ENCODE measurements around the gene AMY2B.
"Not testable (repeated sequence)": the region's sequence is repeated elsewhere in the genome, so short reads cannot be mapped to it uniquely, and the experiment has no call there.

Gene AMY2B

GRCh38 chr1:103546496-103546895, 24.9 kb upstream of the AMY2B start:
- Histone ChIP-seq H3K14ac (ENCODE audit: low read length in 2 of 2) (no peak overlapping the region), H3K27ac (ENCODE audit: low read length, poor library complexity, severe bottlenecking) (no peak overlapping the region), H2BK120ac (ENCODE audit: low read depth, low read length) (no peak overlapping the region), H3K4me1 (ENCODE audit: control insufficient read depth, insufficient read depth, low read depth, low read length) (no peaks in the 10 kb centered on the region), H2BK5ac (ENCODE audit: low read depth, low read length, poor library complexity, severe bottlenecking) (no peak overlapping the region), H2AK5ac (ENCODE audit: low read length, severe bottlenecking) (no peak overlapping the region), H3K23ac (ENCODE audit: low read length in 2 of 2) (no peak overlapping the region), H3K36me3 (ENCODE audit: control insufficient read depth in 1 of 2, insufficient read depth in 2 of 2, low read depth in 1 of 2, low read length in 2 of 2) (peaks cover 12 to 90% of the 10 kb centered on the region in 2 experiments), H3K18ac (ENCODE audit: low read depth in 1 of 2, low read length in 2 of 2) (no peak overlapping the region), H3K27me3 (ENCODE audit: control insufficient read depth in 1 of 2, insufficient read depth in 1 of 2, low read length in 2 of 2) (no peaks in the 10 kb centered on the region), H3K9me3 (ENCODE audit: control insufficient read depth, low read length) (no peaks in the 10 kb centered on the region), H4K8ac (ENCODE audit: low read length) (no peak overlapping the region), H2BK12ac (ENCODE audit: low read length in 2 of 2) (no peak overlapping the region), H3K79me1 (replicated peaks; ENCODE audit: low read length, poor library complexity, severe bottlenecking) (peaks cover 3% of the 10 kb centered on the region), H3K4ac (ENCODE audit: low read depth in 1 of 2, low read length in 2 of 2) (no peak overlapping the region), H3K4me3 (ENCODE audit: insufficient read depth in 1 of 2, low read depth in 1 of 2, low read length in 2 of 2) (no peak overlapping the region), H2BK15ac (ENCODE audit: low read depth, poor library complexity, severe bottlenecking) (no peak overlapping the region), H2AFZ (ENCODE audit: low read depth, low read length) (no peak overlapping the region), H3K9ac (ENCODE audit: low read length) (no peak overlapping the region), H3K4me2 (ENCODE audit: low read length, poor library complexity, severe bottlenecking) (no peak overlapping the region), H4K91ac (ENCODE audit: low read length) (no peak overlapping the region)
- no peak for DNase-seq
- 100% methylated on average over 1 of the region's 1 CpG for WGBS

GRCh38 chr1:103547840-103548239, 23.5 kb upstream of the AMY2B start:
- DNase-seq = no peak
- no peak overlapping the region for H3K14ac ChIP-seq (ENCODE audit: low read length in 2 of 2)
- no peak overlapping the region for H3K4me3 ChIP-seq (ENCODE audit: insufficient read depth in 1 of 2, low read depth in 1 of 2, low read length in 2 of 2)
- H3K23ac ChIP-seq (ENCODE audit: low read length in 2 of 2) = no peak overlapping the region
- no peak overlapping the region for H2BK12ac ChIP-seq (ENCODE audit: low read length in 2 of 2)
- H2BK15ac ChIP-seq (ENCODE audit: low read depth, poor library complexity, severe bottlenecking) = no peak overlapping the region
- H2AFZ ChIP-seq (ENCODE audit: low read depth, low read length) = no peak overlapping the region
- H4K91ac ChIP-seq (ENCODE audit: low read length) = no peak overlapping the region
- no peaks in the 10 kb centered on the region for H3K4me1 ChIP-seq (ENCODE audit: control insufficient read depth, insufficient read depth, low read depth, low read length)
- peaks cover 3% of the 10 kb centered on the region for H3K79me1 ChIP-seq (replicated peaks; ENCODE audit: low read length, poor library complexity, severe bottlenecking)
- H3K4me2 ChIP-seq (ENCODE audit: low read length, poor library complexity, severe bottlenecking) = no peak overlapping the region
- H3K4ac ChIP-seq (ENCODE audit: low read depth in 1 of 2, low read length in 2 of 2) = no peak overlapping the region
- H2BK120ac ChIP-seq (ENCODE audit: low read depth, low read length) = no peak overlapping the region
- H3K27ac ChIP-seq (ENCODE audit: low read length, poor library complexity, severe bottlenecking) = no peak overlapping the region
- 99% methylated on average over 3 of the region's 3 CpGs for WGBS
- peaks cover 15 to 90% of the 10 kb centered on the region in 2 experiments for H3K36me3 ChIP-seq (ENCODE audit: control insufficient read depth in 1 of 2, insufficient read depth in 2 of 2, low read depth in 1 of 2, low read length in 2 of 2)
- H2AK5ac ChIP-seq (ENCODE audit: low read length, severe bottlenecking) = no peak overlapping the region
- H3K18ac ChIP-seq (ENCODE audit: low read depth in 1 of 2, low read length in 2 of 2) = no peak overlapping the region
- H4K8ac ChIP-seq (ENCODE audit: low read length) = no peak overlapping the region
- H3K9ac ChIP-seq (ENCODE audit: low read length) = no peak overlapping the region
- no peak overlapping the region for H2BK5ac ChIP-seq (ENCODE audit: low read depth, low read length, poor library complexity, severe bottlenecking)
- H3K9me3 ChIP-seq (ENCODE audit: control insufficient read depth, low read length) = no peaks in the 10 kb centered on the region
- H3K27me3 ChIP-seq (ENCODE audit: control insufficient read depth in 1 of 2, insufficient read depth in 1 of 2, low read length in 2 of 2) = no peaks in the 10 kb centered on the region

GRCh38 chr1:103560427-103560826, 11.0 kb upstream of the AMY2B start:
- Histone ChIP-seq H3K23ac (ENCODE audit: low read length in 2 of 2) (no peak overlapping the region), H2BK15ac (ENCODE audit: low read depth, poor library complexity, severe bottlenecking) (no peak overlapping the region), H3K4me3 (ENCODE audit: insufficient read depth in 1 of 2, low read depth in 1 of 2, low read length in 2 of 2) (no peak overlapping the region), H3K27ac (ENCODE audit: low read length, poor library complexity, severe bottlenecking) (no peak overlapping the region), H3K4me1 (ENCODE audit: control insufficient read depth, insufficient read depth, low read depth, low read length) (no peaks in the 10 kb centered on the region), H2BK120ac (ENCODE audit: low read depth, low read length) (no peak overlapping the region), H3K9me3 (ENCODE audit: control insufficient read depth, low read length) (no peaks in the 10 kb centered on the region), H3K4ac (ENCODE audit: low read depth in 1 of 2, low read length in 2 of 2) (no peak overlapping the region), H3K36me3 (ENCODE audit: control insufficient read depth in 1 of 2, insufficient read depth in 2 of 2, low read depth in 1 of 2, low read length in 2 of 2) (peaks cover 0 to 9% of the 10 kb centered on the region in 2 experiments), H2AK5ac (ENCODE audit: low read length, severe bottlenecking) (no peak overlapping the region), H2BK12ac (ENCODE audit: low read length in 2 of 2) (no peak overlapping the region), H3K27me3 (ENCODE audit: control insufficient read depth in 1 of 2, insufficient read depth in 1 of 2, low read length in 2 of 2) (no peaks in the 10 kb centered on the region), H2AFZ (ENCODE audit: low read depth, low read length) (no peak overlapping the region), H3K18ac (ENCODE audit: low read depth in 1 of 2, low read length in 2 of 2) (no peak overlapping the region), H2BK5ac (ENCODE audit: low read depth, low read length, poor library complexity, severe bottlenecking) (no peak overlapping the region), H4K8ac (ENCODE audit: low read length) (no peak overlapping the region), H4K91ac (ENCODE audit: low read length) (no peak overlapping the region), H3K79me1 (replicated peaks; ENCODE audit: low read length, poor library complexity, severe bottlenecking) (no peaks in the 10 kb centered on the region), H3K14ac (ENCODE audit: low read length in 2 of 2) (no peak overlapping the region), H3K9ac (ENCODE audit: low read length) (no peak overlapping the region), H3K4me2 (ENCODE audit: low read length, poor library complexity, severe bottlenecking) (no peak overlapping the region)
- DNase-seq = no peak

- H2BK15ac ChIP-seq (ENCODE audit: low read depth, poor library complexity, severe bottlenecking) = not testable (repeated sequence)
Observed at GRCh38 chr1:103561124-103561523, 10.3 kb upstream of the AMY2B start.

More at GRCh38 chr1:103561124-103561523, 10.3 kb upstream of the AMY2B start:
- 100% methylated on average over 1 of the region's 3 CpGs for WGBS
- not testable (repeated sequence) for H3K4me2 ChIP-seq (ENCODE audit: low read length, poor library complexity, severe bottlenecking); DNase-seq; H2AFZ ChIP-seq (ENCODE audit: low read depth, low read length); H3K18ac ChIP-seq (ENCODE audit: low read depth in 1 of 2, low read length in 2 of 2); H4K8ac ChIP-seq (ENCODE audit: low read length); H3K9ac ChIP-seq (ENCODE audit: low read length); H4K91ac ChIP-seq (ENCODE audit: low read length); H3K36me3 ChIP-seq (ENCODE audit: control insufficient read depth in 1 of 2, insufficient read depth in 2 of 2, low read depth in 1 of 2, low read length in 2 of 2); H2BK12ac ChIP-seq (ENCODE audit: low read length in 2 of 2); H3K23ac ChIP-seq (ENCODE audit: low read length in 2 of 2); H3K27ac ChIP-seq (ENCODE audit: low read length, poor library complexity, severe bottlenecking); H2BK120ac ChIP-seq (ENCODE audit: low read depth, low read length); H3K9me3 ChIP-seq (ENCODE audit: control insufficient read depth, low read length); H3K4ac ChIP-seq (ENCODE audit: low read depth in 1 of 2, low read length in 2 of 2); H3K79me1 ChIP-seq (replicated peaks; ENCODE audit: low read length, poor library complexity, severe bottlenecking); H2AK5ac ChIP-seq (ENCODE audit: low read length, severe bottlenecking); H3K14ac ChIP-seq (ENCODE audit: low read length in 2 of 2); H3K4me1 ChIP-seq (ENCODE audit: control insufficient read depth, insufficient read depth, low read depth, low read length); H2BK5ac ChIP-seq (ENCODE audit: low read depth, low read length, poor library complexity, severe bottlenecking); H3K27me3 ChIP-seq (ENCODE audit: control insufficient read depth in 1 of 2, insufficient read depth in 1 of 2, low read length in 2 of 2); H3K4me3 ChIP-seq (ENCODE audit: insufficient read depth in 1 of 2, low read depth in 1 of 2, low read length in 2 of 2)

All from mesenchymal stem cell (in vitro differentiated cells and primary cell).